ENCODE data around the gene NNMT.

The NNMT gene

GRCh38 chr11:114272311-114272710 is 23.9 kb upstream of the NNMT start:
- peaks cover 15% of the 10 kb centered on the region; the same call in 1 of the 2 replicates for H3K27me3 ChIP-seq (ENCODE audit: low read depth)
- H3K4me1 ChIP-seq = no peaks in the 10 kb centered on the region
- in situ Hi-C loops (cut with MboI; ENCODE audit: low sequenced_read_pairs) = no loop called here
- DNase-seq (ENCODE audit: low spot score in 2 of 2) = no peak
- no peak overlapping the region for H3K4me3 ChIP-seq
- no peaks in the 10 kb centered on the region for H3K9me3 ChIP-seq
- H3K36me3 ChIP-seq (replicated peaks) = no peaks in the 10 kb centered on the region

- peaks cover 15% of the 10 kb centered on the region; the same call in 1 of the 2 replicates for H3K27me3 ChIP-seq (ENCODE audit: low read depth)
- H3K36me3 ChIP-seq (replicated peaks) = no peaks in the 10 kb centered on the region
- H3K9me3 ChIP-seq = no peaks in the 10 kb centered on the region
- no peak for DNase-seq (ENCODE audit: low spot score in 2 of 2)
- no peak overlapping the region for H3K4me3 ChIP-seq
- no peaks in the 10 kb centered on the region for H3K4me1 ChIP-seq
- in situ Hi-C loops (cut with MboI; ENCODE audit: low sequenced_read_pairs) = no loop called here
Measured at GRCh38 chr11:114273071-114273470, 23.1 kb upstream of the NNMT start.

- DNase-seq (ENCODE audit: low spot score in 2 of 2) = no peak
- Histone ChIP-seq H3K27me3 (ENCODE audit: low read depth) (peaks cover 13% of the 10 kb centered on the region; the same call in 1 of the 2 replicates), H3K9me3 (no peaks in the 10 kb centered on the region), H3K36me3 (replicated peaks) (no peaks in the 10 kb centered on the region), H3K4me3 (no peak overlapping the region), H3K4me1 (no peaks in the 10 kb centered on the region)
- in situ Hi-C loops (cut with MboI; ENCODE audit: low sequenced_read_pairs) = no loop called here
Measured at GRCh38 chr11:114273890-114274635, 22.1 kb upstream of the NNMT start.

- Histone ChIP-seq H3K4me1 (no peaks in the 10 kb centered on the region), H3K4me3 (no peak overlapping the region), H3K27me3 (ENCODE audit: low read depth) (peaks cover 12% of the 10 kb centered on the region; the same call in 1 of the 2 replicates), H3K36me3 (replicated peaks) (no peaks in the 10 kb centered on the region), H3K9me3 (no peaks in the 10 kb centered on the region)
- in situ Hi-C loops (cut with MboI; ENCODE audit: low sequenced_read_pairs) = no loop called here
- no peak for DNase-seq (ENCODE audit: low spot score in 2 of 2)
Measured at GRCh38 chr11:114274637-114275036, 21.6 kb upstream of the NNMT start.

GRCh38 chr11:114275280-114275679 is 20.9 kb upstream of the NNMT start:
- no peak for DNase-seq (ENCODE audit: low spot score in 2 of 2)
- in situ Hi-C loops (cut with MboI; ENCODE audit: low sequenced_read_pairs) = no loop called here
- H3K27me3 ChIP-seq (ENCODE audit: low read depth) = peaks cover 12% of the 10 kb centered on the region; the same call in 1 of the 2 replicates

GRCh38 chr11:114276077-114276476 is 20.1 kb upstream of the NNMT start:
- Histone ChIP-seq H3K27me3 (ENCODE audit: low read depth) (peaks cover 11% of the 10 kb centered on the region; the same call in 1 of the 2 replicates), H3K4me3 (no peak overlapping the region), H3K4me1 (no peaks in the 10 kb centered on the region), H3K36me3 (replicated peaks) (no peaks in the 10 kb centered on the region), H3K9me3 (no peaks in the 10 kb centered on the region)
- in situ Hi-C loops (cut with MboI; ENCODE audit: low sequenced_read_pairs) = no loop called here
- no peak for DNase-seq (ENCODE audit: low spot score in 2 of 2)

More at GRCh38 chr11:114275280-114275679, 20.9 kb upstream of the NNMT start:
- no peaks in the 10 kb centered on the region for H3K9me3 ChIP-seq
- no peaks in the 10 kb centered on the region for H3K36me3 ChIP-seq (replicated peaks)
- H3K4me3 ChIP-seq = no peak overlapping the region
- no peaks in the 10 kb centered on the region for H3K4me1 ChIP-seq

GRCh38 chr11:114277637-114278341 is 18.4 kb upstream of the NNMT start:
- DNase-seq (ENCODE audit: low spot score in 2 of 2) = no peak
- no peaks in the 10 kb centered on the region for H3K9me3 ChIP-seq
- in situ Hi-C loops (cut with MboI; ENCODE audit: low sequenced_read_pairs) = no loop called here

GRCh38 chr11:114278342-114279065 is 17.7 kb upstream of the NNMT start:
- in situ Hi-C loops (cut with MboI; ENCODE audit: low sequenced_read_pairs) = no loop called here
- no peaks in the 10 kb centered on the region for H3K4me1 ChIP-seq
- peaks cover 3% of the 10 kb centered on the region; the same call in 1 of the 2 replicates for H3K27me3 ChIP-seq (ENCODE audit: low read depth)
- H3K9me3 ChIP-seq = no peaks in the 10 kb centered on the region
- H3K36me3 ChIP-seq (replicated peaks) = no peaks in the 10 kb centered on the region
- H3K4me3 ChIP-seq = no peak overlapping the region
- no peak for DNase-seq (ENCODE audit: low spot score in 2 of 2)

More at GRCh38 chr11:114277637-114278341, 18.4 kb upstream of the NNMT start:
- Histone ChIP-seq H3K4me3 (no peak overlapping the region), H3K27me3 (ENCODE audit: low read depth) (peaks cover 3% of the 10 kb centered on the region; the same call in 1 of the 2 replicates), H3K4me1 (no peaks in the 10 kb centered on the region), H3K36me3 (replicated peaks) (no peaks in the 10 kb centered on the region)

GRCh38 chr11:114279792-114280546 is 16.2 kb upstream of the NNMT start:
- Histone ChIP-seq H3K4me3 (no peak overlapping the region), H3K9me3 (no peaks in the 10 kb centered on the region), H3K27me3 (ENCODE audit: low read depth) (no peaks in the 10 kb centered on the region), H3K36me3 (replicated peaks) (no peaks in the 10 kb centered on the region), H3K4me1 (no peaks in the 10 kb centered on the region)
- no peak for DNase-seq (ENCODE audit: low spot score in 2 of 2)
- in situ Hi-C loops (cut with MboI; ENCODE audit: low sequenced_read_pairs) = no loop called here

- no peaks in the 10 kb centered on the region for H3K36me3 ChIP-seq (replicated peaks)
- peak; percentile 32 to 70 for DNase-seq (ENCODE audit: low spot score in 2 of 2)
- no peaks in the 10 kb centered on the region for H3K27me3 ChIP-seq (ENCODE audit: low read depth)
- in situ Hi-C loops (cut with MboI; ENCODE audit: low sequenced_read_pairs) = no loop called here
- H3K4me3 ChIP-seq = no peak overlapping the region
- no peaks in the 10 kb centered on the region for H3K9me3 ChIP-seq
- H3K4me1 ChIP-seq = no peaks in the 10 kb centered on the region
Measured at GRCh38 chr11:114280696-114281095, 15.5 kb upstream of the NNMT start.

GRCh38 chr11:114281388-114281956 is 14.7 kb upstream of the NNMT start:
- Histone ChIP-seq H3K4me3 (no peak overlapping the region), H3K4me1 (no peaks in the 10 kb centered on the region), H3K27me3 (ENCODE audit: low read depth) (no peaks in the 10 kb centered on the region), H3K36me3 (replicated peaks) (no peaks in the 10 kb centered on the region), H3K9me3 (no peaks in the 10 kb centered on the region)
- in situ Hi-C loops (cut with MboI; ENCODE audit: low sequenced_read_pairs) = no loop called here
- no peak for DNase-seq (ENCODE audit: low spot score in 2 of 2)

GRCh38 chr11:114282488-114282887 is 13.7 kb upstream of the NNMT start:
- Histone ChIP-seq H3K9me3 (no peaks in the 10 kb centered on the region), H3K4me1 (no peaks in the 10 kb centered on the region), H3K4me3 (no peak overlapping the region), H3K36me3 (replicated peaks) (no peaks in the 10 kb centered on the region), H3K27me3 (ENCODE audit: low read depth) (no peaks in the 10 kb centered on the region)
- no peak for DNase-seq (ENCODE audit: low spot score in 2 of 2)
- in situ Hi-C loops (cut with MboI; ENCODE audit: low sequenced_read_pairs) = no loop called here

- DNase-seq (ENCODE audit: low spot score in 2 of 2) = no peak
- in situ Hi-C loops (cut with MboI; ENCODE audit: low sequenced_read_pairs) = no loop called here
- H3K36me3 ChIP-seq (replicated peaks) = no peaks in the 10 kb centered on the region
- no peak overlapping the region for H3K4me3 ChIP-seq
- no peaks in the 10 kb centered on the region for H3K4me1 ChIP-seq
- H3K27me3 ChIP-seq (ENCODE audit: low read depth) = no peaks in the 10 kb centered on the region
- no peaks in the 10 kb centered on the region for H3K9me3 ChIP-seq
Measured at GRCh38 chr11:114283422-114283821, 12.8 kb upstream of the NNMT start.
